ENCODE measurements around the gene IL32.

The IL32 gene

DNA sequence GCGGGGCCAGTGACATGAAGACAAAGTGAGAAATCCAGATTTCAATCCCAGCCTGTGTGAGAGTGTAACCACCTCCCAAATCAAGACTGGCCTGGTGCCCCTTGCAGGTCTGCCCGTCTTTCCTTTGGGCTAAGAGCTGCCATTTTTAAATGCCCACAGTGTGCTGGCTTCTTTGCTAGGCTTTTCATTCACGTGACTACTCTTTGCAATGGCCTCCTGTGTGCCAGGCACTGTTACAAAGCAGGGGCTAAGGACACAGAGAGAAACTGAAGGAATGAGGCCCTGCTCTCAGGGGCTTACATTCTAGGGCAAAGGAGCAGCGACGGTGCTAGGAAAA, 33.9 kb downstream of the IL32 start:
- no peak for FAIRE-seq
- no peak for DNase-seq (ENCODE audit: insufficient read length, low spot score)

DNA sequence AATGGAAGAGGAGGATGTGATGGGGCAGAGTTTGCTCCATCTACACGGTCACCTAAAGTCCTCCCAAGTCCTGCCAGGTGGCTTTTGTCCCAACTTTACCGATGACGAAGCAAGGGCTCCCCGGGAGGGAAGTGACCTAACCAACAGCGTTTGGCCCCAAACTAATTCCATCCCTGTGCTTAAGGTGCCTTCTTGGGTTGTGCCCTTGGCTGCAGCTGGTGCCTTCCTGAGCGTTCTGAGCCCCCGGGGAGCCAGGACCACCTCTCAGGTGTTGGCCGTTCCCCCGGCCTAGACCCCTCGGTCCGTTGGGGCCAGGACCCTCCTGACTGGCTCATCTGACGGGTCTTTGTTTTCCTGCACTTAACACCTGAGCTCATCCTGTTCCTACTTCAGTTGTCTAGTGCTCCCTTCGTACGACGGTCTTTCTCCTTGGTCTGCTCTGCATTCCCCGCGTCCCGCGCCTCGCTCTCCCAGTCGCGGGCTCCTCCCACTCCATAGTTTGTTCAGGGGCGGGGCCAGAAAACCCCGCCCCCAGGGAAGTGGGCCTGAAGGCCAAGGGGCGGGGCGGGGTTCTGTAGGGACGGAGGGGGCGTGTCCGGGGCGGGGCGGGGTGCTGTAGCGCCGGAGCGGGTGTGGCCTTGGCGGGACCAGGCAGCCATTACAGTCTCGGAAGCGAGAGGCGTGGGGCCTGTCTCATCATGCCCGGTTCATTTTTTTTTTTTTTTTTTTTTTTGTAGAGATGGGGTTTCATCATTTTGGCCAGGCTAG, 34.5 kb downstream of the IL32 start:
- FAIRE-seq (no peak), DNase-seq (ENCODE audit: insufficient read length, low spot score) (peak; percentile 93)
- TF ChIP-seq, protein P1, sequence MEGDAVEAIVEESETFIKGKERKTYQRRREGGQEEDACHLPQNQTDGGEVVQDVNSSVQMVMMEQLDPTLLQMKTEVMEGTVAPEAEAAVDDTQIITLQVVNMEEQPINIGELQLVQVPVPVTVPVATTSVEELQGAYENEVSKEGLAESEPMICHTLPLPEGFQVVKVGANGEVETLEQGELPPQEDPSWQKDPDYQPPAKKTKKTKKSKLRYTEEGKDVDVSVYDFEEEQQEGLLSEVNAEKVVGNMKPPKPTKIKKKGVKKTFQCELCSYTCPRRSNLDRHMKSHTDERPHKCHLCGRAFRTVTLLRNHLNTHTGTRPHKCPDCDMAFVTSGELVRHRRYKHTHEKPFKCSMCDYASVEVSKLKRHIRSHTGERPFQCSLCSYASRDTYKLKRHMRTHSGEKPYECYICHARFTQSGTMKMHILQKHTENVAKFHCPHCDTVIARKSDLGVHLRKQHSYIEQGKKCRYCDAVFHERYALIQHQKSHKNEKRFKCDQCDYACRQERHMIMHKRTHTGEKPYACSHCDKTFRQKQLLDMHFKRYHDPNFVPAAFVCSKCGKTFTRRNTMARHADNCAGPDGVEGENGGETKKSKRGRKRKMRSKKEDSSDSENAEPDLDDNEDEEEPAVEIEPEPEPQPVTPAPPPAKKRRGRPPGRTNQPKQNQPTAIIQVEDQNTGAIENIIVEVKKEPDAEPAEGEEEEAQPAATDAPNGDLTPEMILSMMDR (IDR thresholded peaks at IDR 0.05; ENCODE audit: insufficient read depth, missing control alignments), result no peak

More for the DNA sequence above, 33.9 kb downstream of the IL32 start:
- TF ChIP-seq, protein P1 (IDR thresholded peaks at IDR 0.05; ENCODE audit: insufficient read depth, missing control alignments), result no peak

DNA sequence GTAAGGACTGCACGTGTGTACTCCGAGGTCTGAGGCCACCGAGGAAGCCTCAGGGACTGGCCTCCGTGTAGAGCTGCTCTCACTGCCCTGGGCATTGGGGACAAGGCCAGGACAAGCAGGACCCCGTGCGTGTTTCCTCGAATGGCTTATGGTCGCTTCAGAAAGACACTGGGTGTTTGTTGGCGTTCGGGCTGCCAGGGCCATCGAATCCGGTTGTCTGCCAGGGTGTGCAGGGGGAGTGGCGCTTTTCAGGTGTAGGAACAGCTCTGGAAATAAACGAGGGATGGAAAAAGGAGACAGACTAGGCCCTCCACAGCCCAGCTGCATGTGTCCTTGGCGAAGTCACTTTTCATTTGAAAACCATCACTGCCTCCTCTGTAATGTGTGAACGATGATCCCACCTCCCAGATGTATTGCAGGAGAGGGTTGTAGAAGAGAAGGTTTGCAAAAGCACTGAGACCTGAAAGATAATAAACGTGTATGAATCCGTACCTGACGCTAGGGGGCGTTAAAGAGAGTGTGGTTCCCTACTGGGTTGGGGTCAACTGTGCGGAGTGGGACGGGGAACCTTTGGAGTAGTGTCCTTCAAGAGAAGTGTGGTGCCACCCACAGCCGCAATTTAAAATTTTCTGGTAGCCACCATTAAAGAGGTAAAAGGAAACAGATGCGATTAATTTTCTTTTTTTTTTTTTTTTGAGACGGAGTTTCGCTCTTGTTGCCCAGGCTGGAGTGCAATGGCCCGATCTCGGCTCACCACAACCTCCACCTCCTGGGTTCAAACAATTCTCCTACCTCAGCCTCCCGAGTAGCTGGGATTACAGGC, 35.8 kb downstream of the IL32 start:
- FAIRE-seq, result no peak
- peak; percentile 51 for DNase-seq (ENCODE audit: insufficient read length, low spot score)
- TF ChIP-seq, protein P1 (IDR thresholded peaks at IDR 0.05; ENCODE audit: insufficient read depth, missing control alignments), result peak; percentile 52

DNA sequence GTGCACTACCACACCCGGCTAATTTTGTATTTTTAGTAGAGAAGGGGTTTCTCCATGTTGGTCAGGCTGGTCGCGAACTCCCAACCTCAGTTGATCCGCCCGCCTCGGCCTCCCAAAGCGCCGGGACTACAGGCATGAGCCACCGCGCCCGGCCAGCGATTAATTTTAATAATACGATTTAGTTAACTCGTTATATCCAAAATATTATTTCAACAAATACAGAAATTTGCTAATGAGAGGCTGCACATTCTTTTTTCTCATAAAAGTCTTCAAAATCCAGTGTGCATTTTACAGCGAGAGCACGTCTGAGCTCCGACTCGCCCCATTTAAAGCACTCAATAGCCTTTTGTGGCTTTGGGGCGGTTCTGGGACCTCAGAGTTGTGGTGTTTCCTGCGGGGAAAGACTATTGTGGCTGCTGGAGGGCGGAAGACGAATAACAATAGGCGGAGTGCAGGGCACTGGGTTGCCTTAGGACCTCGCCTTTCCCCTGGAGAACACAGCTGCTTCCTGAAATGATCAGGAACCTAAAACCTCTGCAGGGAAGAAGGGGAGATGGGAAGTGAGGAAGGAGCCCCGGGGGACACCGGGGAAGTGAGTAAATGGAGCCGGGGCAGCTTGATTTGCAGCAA, 36.5 kb downstream of the IL32 start:
- FAIRE-seq (no peak), DNase-seq (ENCODE audit: insufficient read length, low spot score) (no peak)
- TF ChIP-seq, protein P1 (IDR thresholded peaks at IDR 0.05; ENCODE audit: insufficient read depth, missing control alignments), result no peak

DNA sequence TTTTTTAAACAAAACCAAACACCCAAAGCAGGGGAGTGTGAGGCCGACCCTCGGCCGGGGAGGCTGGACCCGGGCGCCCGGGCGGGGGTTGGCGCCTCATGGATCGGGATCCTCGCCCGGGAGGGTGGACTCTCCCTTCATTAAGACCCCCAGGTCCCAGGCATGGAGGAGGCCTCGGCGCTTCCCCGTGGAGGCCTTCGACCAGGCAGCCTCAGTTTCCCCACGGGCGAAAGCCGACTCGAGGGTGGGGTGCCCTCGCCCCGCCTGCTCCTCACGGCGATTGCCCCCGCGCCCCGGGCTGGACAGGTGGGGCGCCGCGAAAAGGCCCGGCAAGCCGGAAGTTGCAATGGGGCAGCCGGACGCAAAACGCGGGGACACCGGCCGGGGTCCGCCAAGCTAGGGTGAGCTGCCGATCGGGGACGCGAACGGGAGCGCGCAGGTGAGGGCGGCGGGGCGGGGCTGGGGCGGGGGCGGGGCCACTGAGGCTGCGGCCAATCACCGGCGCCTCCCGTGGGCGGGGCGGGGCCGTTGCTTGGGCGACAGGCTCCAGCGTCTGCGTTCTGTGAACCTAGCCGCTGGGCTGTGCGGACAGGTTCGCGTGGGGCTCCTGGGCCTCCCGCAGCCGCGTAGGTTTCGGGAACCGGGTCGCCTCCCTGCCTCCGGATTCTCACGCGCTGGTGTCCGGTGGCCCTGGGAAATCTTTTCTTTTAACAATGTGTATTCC, 40.9 kb downstream of the IL32 start:
- TF ChIP-seq, protein P1 (IDR thresholded peaks at IDR 0.05; ENCODE audit: insufficient read depth, missing control alignments), result no peak
- no peak for FAIRE-seq
- peak; percentile 98 for DNase-seq (ENCODE audit: insufficient read length, low spot score)

DNA sequence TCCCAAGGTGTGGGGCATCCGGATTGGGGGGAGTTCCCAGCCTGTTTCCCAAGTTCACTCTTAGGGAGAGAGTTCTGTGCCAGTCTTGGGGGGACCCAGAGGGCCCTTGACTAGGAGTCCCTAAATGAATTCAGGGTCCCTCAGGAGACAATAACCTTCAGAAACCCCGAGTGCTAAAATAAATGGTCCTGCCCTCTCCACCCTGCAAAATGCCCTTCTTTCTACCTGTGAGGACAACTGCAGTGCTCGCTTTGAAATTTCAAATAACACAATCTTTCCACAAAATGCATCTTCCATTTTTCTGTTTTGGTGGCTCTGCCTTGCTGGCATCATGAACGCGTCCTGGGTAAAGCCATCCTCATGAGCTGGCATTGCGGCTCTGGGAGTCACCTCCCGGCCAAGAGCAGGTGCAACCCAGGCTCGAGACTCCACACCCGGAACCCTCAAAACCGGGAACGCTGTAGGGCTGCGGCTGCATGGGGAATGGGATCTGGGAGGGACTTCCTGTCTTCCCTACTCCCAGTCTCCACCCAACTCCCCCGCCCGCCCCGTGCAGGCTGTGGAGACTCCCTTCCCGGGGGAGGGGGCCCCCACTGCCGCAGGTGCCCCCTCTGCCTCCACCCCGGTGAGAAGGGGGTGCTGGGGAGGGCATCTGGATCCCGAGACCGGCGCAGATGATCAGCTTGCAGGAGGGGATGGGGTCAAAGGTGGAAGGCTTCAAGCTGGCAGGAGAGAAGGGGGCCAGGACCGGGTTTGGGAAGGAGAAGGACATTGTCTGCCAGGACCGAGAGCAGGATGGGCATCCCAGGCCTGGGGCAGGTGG, 46.8 kb downstream of the IL32 start, which contains the start of gene ZNF205:
ZNF205 (plus strand) TSS at position 529 of the 823 bp plus-strand sequence. CDS start 845 bp downstream, outside the sequence.
- peak; percentile 93 for DNase-seq (ENCODE audit: insufficient read length, low spot score)
- FAIRE-seq, result no peak
- TF ChIP-seq, protein P1 (IDR thresholded peaks at IDR 0.05; ENCODE audit: insufficient read depth, missing control alignments), result no peak
